HCT116 (cell line): ENCODE measurements around the gene CYB561A3. TPM values are rescaled to one million over a fixed set of nuclear protein-coding genes. Genes with fewer than 3 reads are reported as not detected.

Source experiments
- ATAC-seq: fragments of 200-7000 bp; cut with Tn5 transposase; 2 replicates; pipeline ENCODE4 v1.9.1; 2020; ENCODE audit warnings: mild to moderate bottlenecking, moderate library complexity
- BruUV-seq: library from RNA; stranded (reverse); fragments of 400-500 nt; replicated peaks from 2 replicates; lab custom pipeline; 2021; lab: Mats Ljungman, UMichigan
- CTCF ChIA-PET: fragments of 300-600 bp; sonication (Branson Sonifier 250); formaldehyde crosslinking; loops from one replicate; lab custom pipeline; 2021; ENCODE audit warnings: antibody characterized with exemption; lab: Charles Lee
- POLR2A ChIA-PET: fragments of 300-600, 350-600 bp; sonication (Branson Sonifier 250); formaldehyde crosslinking; loops from one replicate; lab custom pipeline; 2021; ENCODE audit warnings: antibody characterized with exemption; lab: Charles Lee
- RAD21 ChIA-PET, 2 experiments: fragments of 300-600 bp; sonication (Branson Sonifier 250); formaldehyde crosslinking; loops; one replicate each; lab custom pipeline; 2023; ENCODE audit warnings: low total read pairs in 2 of 2; ENCODE audit not compliant: uncharacterized antibody in 2 of 2, unreplicated experiment in 2 of 2, low non-redundant PET in 1 of 2; lab: Charles Lee
- DNase-seq: peaks from one replicate; pipeline ENCODE4 v3.0.0-alpha.2; 2010; ENCODE audit warnings: low read depth, low spot score
- H2AFZ ChIP-seq: fragments of 200-600 bp; shearing (Covaris generic), sonication (generic); 2 replicates; pipeline ENCODE4 v1.6.1; 2017; ENCODE audit warnings: low read depth, mixed run types, mixed read lengths, antibody characterized with exemption, low read length; ENCODE audit not compliant: poor library complexity, severe bottlenecking
- H3K27ac ChIP-seq: 2 replicates; pipeline ENCODE4 v1.5.1; 2012; ENCODE audit warnings: low read depth, low read length
- H3K27me3 ChIP-seq: fragments of 200-600 bp; sonication (generic); 2 replicates; pipeline ENCODE4 v1.6.1; 2016; ENCODE audit warnings: mixed run types, low read length, mixed read lengths; ENCODE audit not compliant: insufficient read depth
- H3K36me3 ChIP-seq, 2 experiments: fragments of 200-500 bp in 1 of 2; fragments of 200-600 bp in 1 of 2; sonication (Bioruptor generic) in 1 of 2; sonication (generic) in 1 of 2; 2 replicates each; pipeline versions ENCODE4 v1.5.1 to v1.6.1; 2014 to 2016; ENCODE audit warnings: low read length in 2 of 2, inconsistent platforms in 1 of 2, mixed read lengths in 1 of 2, mixed run types in 1 of 2; ENCODE audit not compliant: insufficient read depth in 2 of 2, control insufficient read depth in 1 of 2
- H3K4me1 ChIP-seq, 2 experiments: fragments of 200-600 bp in 1 of 2; sonication (generic) in 1 of 2; 2 replicates each; pipeline versions ENCODE4 v1.5.1 to v1.6.1; 2012 to 2017; ENCODE audit warnings: low read length in 2 of 2, inconsistent platforms in 1 of 2, mild to moderate bottlenecking in 1 of 2, mixed read lengths in 1 of 2, mixed run types in 1 of 2, moderate library complexity in 1 of 2; ENCODE audit not compliant: insufficient read depth in 2 of 2, control insufficient read depth in 1 of 2
- H3K4me2 ChIP-seq: fragments of 200-600 bp; sonication (generic); 2 replicates; pipeline ENCODE4 v1.6.1; 2017; ENCODE audit warnings: mixed run types, low read length, mixed read lengths
- H3K4me3 ChIP-seq, 2 experiments: fragments of 200-600 bp in 1 of 2; sonication (generic) in 1 of 2; replicated peaks in 1 of 2; 2 replicates each; pipeline ENCODE4 v1.5.1; 2011 to 2016; ENCODE audit warnings: low read length in 2 of 2, control low read depth in 1 of 2, low read depth in 1 of 2, mild to moderate bottlenecking in 1 of 2, mixed read lengths in 1 of 2, mixed run types in 1 of 2
- H3K79me2 ChIP-seq: fragments of 200-600 bp; sonication (generic); 2 replicates; pipeline ENCODE4 v1.6.1; 2017; ENCODE audit warnings: mild to moderate bottlenecking, mixed run types, low read length, moderate library complexity, mixed read lengths; ENCODE audit not compliant: insufficient read depth
- H3K9ac ChIP-seq: fragments of 200-600 bp; sonication (generic); 2 replicates; pipeline ENCODE4 v1.6.1; 2016; ENCODE audit warnings: low read length, mixed read lengths
- H3K9me2 ChIP-seq: fragments of 200-600 bp; sonication (generic), shearing (Covaris generic); 2 replicates; pipeline ENCODE4 v1.6.1; 2017; ENCODE audit warnings: mixed run types, mild to moderate bottlenecking, moderate library complexity; ENCODE audit not compliant: insufficient read depth
- H3K9me3 ChIP-seq, 2 experiments: fragments of 200-500 bp in 1 of 2; fragments of 200-600 bp in 1 of 2; sonication (Bioruptor generic) in 1 of 2; sonication (generic) in 1 of 2; 2 replicates each; pipeline ENCODE4 v1.6.1; 2014 to 2017; ENCODE audit warnings: low read length in 2 of 2, mixed read lengths in 2 of 2, inconsistent platforms in 1 of 2, low read depth in 1 of 2, mild to moderate bottlenecking in 1 of 2, mixed run types in 1 of 2, moderate library complexity in 1 of 2; ENCODE audit not compliant: control insufficient read depth in 1 of 2, insufficient read depth in 1 of 2
- H4K20me1 ChIP-seq: fragments of 200-600 bp; sonication (generic), shearing (Covaris generic); 2 replicates; pipeline ENCODE4 v1.6.1; 2017; ENCODE audit warnings: mixed run types, mild to moderate bottlenecking, moderate library complexity; ENCODE audit not compliant: insufficient read depth
- CEBPB ChIP-seq: IDR thresholded peaks from 2 replicates; pipeline ENCODE4 v1.6.1; 2012; ENCODE audit warnings: low read depth
- EGR1 ChIP-seq: IDR thresholded peaks from 2 replicates; pipeline ENCODE4 v1.6.1; 2012; ENCODE audit warnings: low read depth
- ELF1 ChIP-seq: IDR thresholded peaks from 2 replicates; pipeline ENCODE4 v1.6.1; 2012; ENCODE audit warnings: low read depth, borderline replicate concordance
- EZH2phosphoT487 ChIP-seq: fragments of 200-600 bp; IDR thresholded peaks from 2 replicates; pipeline ENCODE4 v1.6.1; 2018; ENCODE audit warnings: antibody characterized with exemption, borderline replicate concordance
- POLR2A ChIP-seq: IDR thresholded peaks from 2 replicates; pipeline ENCODE4 v1.7.0; 2011; ENCODE audit warnings: borderline replicate concordance; ENCODE audit not compliant: insufficient read depth, insufficient read length; ENCODE audit errors: extremely low read depth
- POLR2AphosphoS5 ChIP-seq: IDR thresholded peaks from 2 replicates; pipeline ENCODE4 v1.6.1; 2011; ENCODE audit warnings: mild to moderate bottlenecking, low read depth, low read length, moderate library complexity
- RAD21 ChIP-seq: IDR thresholded peaks from 2 replicates; pipeline ENCODE4 v1.6.1; 2012; ENCODE audit warnings: low read depth, mild to moderate bottlenecking
- SP1 ChIP-seq: IDR thresholded peaks from 2 replicates; pipeline ENCODE4 v1.6.1; 2012; ENCODE audit warnings: low read depth
- SRF ChIP-seq: IDR thresholded peaks from 2 replicates; pipeline ENCODE4 v1.6.1; 2012; ENCODE audit warnings: low read depth
- TCF7L2 ChIP-seq: IDR thresholded peaks from 2 replicates; pipeline ENCODE4 v1.7.0; 2011; ENCODE audit warnings: borderline replicate concordance, inconsistent platforms; ENCODE audit not compliant: insufficient read depth, insufficient read length; ENCODE audit errors: extremely low read depth
- ZFX ChIP-seq: fragments of 450-650 bp; IDR thresholded peaks from 2 replicates; pipeline ENCODE4 v1.6.1; 2017
- ZNF274 ChIP-seq: fragments of 200-500 bp; sonication (Bioruptor generic); IDR thresholded peaks from 2 replicates; pipeline ENCODE4 v1.6.1; 2014; ENCODE audit warnings: mild to moderate bottlenecking, low read depth, low read length, inconsistent platforms
- intact Hi-C: fragments of 100-400 bp; cut with micrococcal nuclease; formaldehyde crosslinking; loops from 2 replicates; pipeline ENCODE4 v1.10.0; 2022
- total RNA-seq: library from RNA; stranded (reverse); gene quantifications from one replicate; pipeline ENCODE4 v1.2.1, GENCODE V29; 2021; ENCODE audit not compliant: unreplicated experiment
- TF ChIP-seq, protein P1 (sequence below): IDR thresholded peaks from 2 replicates; pipeline ENCODE4 v1.6.1; 2012
- TF ChIP-seq, protein P2 (sequence below): IDR thresholded peaks from 2 replicates; pipeline ENCODE4 v1.6.1; 2011; ENCODE audit warnings: mild to moderate bottlenecking, low read length, moderate library complexity; ENCODE audit not compliant: insufficient replicate concordance; ENCODE audit errors: extremely low read depth
- TF ChIP-seq, protein P3 (sequence below), 3 experiments: fragments of 200-600 bp in 1 of 3; sonication (generic) in 1 of 3; IDR thresholded peaks in 2 of 3; conservative IDR thresholded peaks in 1 of 3; 2 replicates each; pipeline ENCODE4 v1.5.1; 2012 to 2017; ENCODE audit warnings: low read depth in 2 of 3, low read length in 2 of 3, antibody characterized with exemption in 1 of 3, borderline replicate concordance in 1 of 3, control low read depth in 1 of 3, mild to moderate bottlenecking in 1 of 3, mixed read lengths in 1 of 3, mixed run types in 1 of 3, moderate library complexity in 1 of 3; ENCODE audit not compliant: insufficient read depth in 1 of 3
- TF ChIP-seq, protein P4 (sequence below): IDR thresholded peaks from 2 replicates; pipeline ENCODE4 v1.6.1; 2012; ENCODE audit warnings: low read depth
- TF ChIP-seq, protein P5 (sequence below): IDR thresholded peaks from 2 replicates; pipeline ENCODE4 v1.6.1; 2012

CYB561A3 gene
- total RNA-seq, 1 experiment from 2014 or later = 34.1 TPM

DNA sequence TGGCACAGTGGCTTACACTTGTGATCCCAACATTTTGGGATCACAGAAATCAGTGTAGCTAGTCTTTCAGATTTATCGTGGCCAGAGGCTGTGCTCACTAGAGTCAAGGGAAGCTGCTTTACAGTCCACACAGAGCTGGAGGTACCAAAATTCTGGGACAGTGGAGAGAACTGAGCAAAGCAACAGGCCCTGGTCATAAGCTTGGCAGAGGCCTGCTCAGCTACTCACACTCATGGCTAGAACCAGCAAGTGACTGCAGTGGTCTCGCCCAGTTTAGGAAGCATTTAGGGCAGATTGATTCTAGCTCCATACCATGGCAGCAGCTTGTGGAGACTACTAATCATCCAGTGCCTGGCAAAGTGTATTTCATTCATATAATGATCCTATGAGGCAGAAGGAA lies 39.5 kb upstream of the CYB561A3 start:
- H3K79me2 ChIP-seq = peaks cover 3% of the 10 kb centered on the region; the same call in 1 of the 2 replicates
- DNase-seq = no peak
- ChIA-PET RAD21 (no interaction called here), CTCF (interaction anchor here (1.0 to 1.7 kb wide), 2 partner anchors 15 to 65 kb away, joined by 3 to 5 read pairs; no protein-coding TSS in a partner anchor), POLR2A (interaction anchor here (1.1 to 1.7 kb wide), 4 partner anchors 8 to 65 kb away, joined by 4 to 8 read pairs (median 6); partner anchors contain the start of genes CPSF7, SDHAF2 and TMEM216)
- TF ChIP-seq EZH2phosphoT487 (no peak), EGR1 (no peak), CEBPB (no peak), ZNF274 (no peak), POLR2AphosphoS5 (no peak; the same call in 1 of the 2 replicates), POLR2A (no peak), SRF (no peak), RAD21 (no peak), SP1 (no peak), ELF1 (no peak), TCF7L2 (no peak), ZFX (no peak)
- TF ChIP-seq, protein P1, sequence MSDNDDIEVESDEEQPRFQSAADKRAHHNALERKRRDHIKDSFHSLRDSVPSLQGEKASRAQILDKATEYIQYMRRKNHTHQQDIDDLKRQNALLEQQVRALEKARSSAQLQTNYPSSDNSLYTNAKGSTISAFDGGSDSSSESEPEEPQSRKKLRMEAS = no peak
- TF ChIP-seq, protein P2, sequence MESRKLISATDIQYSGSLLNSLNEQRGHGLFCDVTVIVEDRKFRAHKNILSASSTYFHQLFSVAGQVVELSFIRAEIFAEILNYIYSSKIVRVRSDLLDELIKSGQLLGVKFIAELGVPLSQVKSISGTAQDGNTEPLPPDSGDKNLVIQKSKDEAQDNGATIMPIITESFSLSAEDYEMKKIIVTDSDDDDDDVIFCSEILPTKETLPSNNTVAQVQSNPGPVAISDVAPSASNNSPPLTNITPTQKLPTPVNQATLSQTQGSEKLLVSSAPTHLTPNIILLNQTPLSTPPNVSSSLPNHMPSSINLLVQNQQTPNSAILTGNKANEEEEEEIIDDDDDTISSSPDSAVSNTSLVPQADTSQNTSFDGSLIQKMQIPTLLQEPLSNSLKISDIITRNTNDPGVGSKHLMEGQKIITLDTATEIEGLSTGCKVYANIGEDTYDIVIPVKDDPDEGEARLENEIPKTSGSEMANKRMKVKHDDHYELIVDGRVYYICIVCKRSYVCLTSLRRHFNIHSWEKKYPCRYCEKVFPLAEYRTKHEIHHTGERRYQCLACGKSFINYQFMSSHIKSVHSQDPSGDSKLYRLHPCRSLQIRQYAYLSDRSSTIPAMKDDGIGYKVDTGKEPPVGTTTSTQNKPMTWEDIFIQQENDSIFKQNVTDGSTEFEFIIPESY = no peak
- TF ChIP-seq, protein P3, sequence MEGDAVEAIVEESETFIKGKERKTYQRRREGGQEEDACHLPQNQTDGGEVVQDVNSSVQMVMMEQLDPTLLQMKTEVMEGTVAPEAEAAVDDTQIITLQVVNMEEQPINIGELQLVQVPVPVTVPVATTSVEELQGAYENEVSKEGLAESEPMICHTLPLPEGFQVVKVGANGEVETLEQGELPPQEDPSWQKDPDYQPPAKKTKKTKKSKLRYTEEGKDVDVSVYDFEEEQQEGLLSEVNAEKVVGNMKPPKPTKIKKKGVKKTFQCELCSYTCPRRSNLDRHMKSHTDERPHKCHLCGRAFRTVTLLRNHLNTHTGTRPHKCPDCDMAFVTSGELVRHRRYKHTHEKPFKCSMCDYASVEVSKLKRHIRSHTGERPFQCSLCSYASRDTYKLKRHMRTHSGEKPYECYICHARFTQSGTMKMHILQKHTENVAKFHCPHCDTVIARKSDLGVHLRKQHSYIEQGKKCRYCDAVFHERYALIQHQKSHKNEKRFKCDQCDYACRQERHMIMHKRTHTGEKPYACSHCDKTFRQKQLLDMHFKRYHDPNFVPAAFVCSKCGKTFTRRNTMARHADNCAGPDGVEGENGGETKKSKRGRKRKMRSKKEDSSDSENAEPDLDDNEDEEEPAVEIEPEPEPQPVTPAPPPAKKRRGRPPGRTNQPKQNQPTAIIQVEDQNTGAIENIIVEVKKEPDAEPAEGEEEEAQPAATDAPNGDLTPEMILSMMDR (IDR thresholded peaks at IDR 0.05 in 2 of 3, conservative IDR thresholded peaks at IDR 0.05 in 1 of 3; ENCODE audit: borderline replicate concordance in 1 of 3, insufficient read depth in 1 of 3, low read depth in 2 of 3, low read length in 2 of 3) = no peak
- TF ChIP-seq, protein P4, sequence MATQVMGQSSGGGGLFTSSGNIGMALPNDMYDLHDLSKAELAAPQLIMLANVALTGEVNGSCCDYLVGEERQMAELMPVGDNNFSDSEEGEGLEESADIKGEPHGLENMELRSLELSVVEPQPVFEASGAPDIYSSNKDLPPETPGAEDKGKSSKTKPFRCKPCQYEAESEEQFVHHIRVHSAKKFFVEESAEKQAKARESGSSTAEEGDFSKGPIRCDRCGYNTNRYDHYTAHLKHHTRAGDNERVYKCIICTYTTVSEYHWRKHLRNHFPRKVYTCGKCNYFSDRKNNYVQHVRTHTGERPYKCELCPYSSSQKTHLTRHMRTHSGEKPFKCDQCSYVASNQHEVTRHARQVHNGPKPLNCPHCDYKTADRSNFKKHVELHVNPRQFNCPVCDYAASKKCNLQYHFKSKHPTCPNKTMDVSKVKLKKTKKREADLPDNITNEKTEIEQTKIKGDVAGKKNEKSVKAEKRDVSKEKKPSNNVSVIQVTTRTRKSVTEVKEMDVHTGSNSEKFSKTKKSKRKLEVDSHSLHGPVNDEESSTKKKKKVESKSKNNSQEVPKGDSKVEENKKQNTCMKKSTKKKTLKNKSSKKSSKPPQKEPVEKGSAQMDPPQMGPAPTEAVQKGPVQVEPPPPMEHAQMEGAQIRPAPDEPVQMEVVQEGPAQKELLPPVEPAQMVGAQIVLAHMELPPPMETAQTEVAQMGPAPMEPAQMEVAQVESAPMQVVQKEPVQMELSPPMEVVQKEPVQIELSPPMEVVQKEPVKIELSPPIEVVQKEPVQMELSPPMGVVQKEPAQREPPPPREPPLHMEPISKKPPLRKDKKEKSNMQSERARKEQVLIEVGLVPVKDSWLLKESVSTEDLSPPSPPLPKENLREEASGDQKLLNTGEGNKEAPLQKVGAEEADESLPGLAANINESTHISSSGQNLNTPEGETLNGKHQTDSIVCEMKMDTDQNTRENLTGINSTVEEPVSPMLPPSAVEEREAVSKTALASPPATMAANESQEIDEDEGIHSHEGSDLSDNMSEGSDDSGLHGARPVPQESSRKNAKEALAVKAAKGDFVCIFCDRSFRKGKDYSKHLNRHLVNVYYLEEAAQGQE = no peak
- TF ChIP-seq, protein P5, sequence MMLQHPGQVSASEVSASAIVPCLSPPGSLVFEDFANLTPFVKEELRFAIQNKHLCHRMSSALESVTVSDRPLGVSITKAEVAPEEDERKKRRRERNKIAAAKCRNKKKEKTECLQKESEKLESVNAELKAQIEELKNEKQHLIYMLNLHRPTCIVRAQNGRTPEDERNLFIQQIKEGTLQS = no peak
- no peaks in the 10 kb centered on the region for H3K9me2 ChIP-seq
- H3K36me3 ChIP-seq = peaks cover 31 to 32% of the 10 kb centered on the region in 2 experiments; a peak in 3 of 4 replicates
- BruUV-seq = no TSS peak
- peak; percentile 32 for ATAC-seq
- H3K27me3 ChIP-seq = no peaks in the 10 kb centered on the region
- no peaks in the 10 kb centered on the region for H3K9me3 ChIP-seq
- H2AFZ ChIP-seq = no peak overlapping the region
- H3K9ac ChIP-seq = no peak overlapping the region
- H3K4me1 ChIP-seq = no peaks in the 10 kb centered on the region
- H4K20me1 ChIP-seq = no peaks in the 10 kb centered on the region
- H3K4me2 ChIP-seq = no peak overlapping the region
- intact Hi-C loops = no loop called here
- H3K27ac ChIP-seq = no peak overlapping the region
- no peak overlapping the region for H3K4me3 ChIP-seq
